Testis (tissue), 3 donors: ENCODE results near the gene ABCC4. TPM values are rescaled to one million over a fixed set of nuclear protein-coding genes. Genes with fewer than 3 reads are reported as not detected.

ENCODE experiments used
- DNase-seq: peaks from one replicate; pipeline ENCODE4 v3.0.0-alpha.2; 2019
- H3K27ac ChIP-seq, 2 donors: fragments of 200-600 bp; sonication (generic); one replicate each; pipeline ENCODE4 v1.5.1; 2019
- H3K27me3 ChIP-seq: fragments of 200-600 bp; sonication (generic); one replicate; pipeline ENCODE4 v1.5.1; 2019
- H3K36me3 ChIP-seq: fragments of 200-600 bp; sonication (generic); one replicate; pipeline ENCODE4 v1.5.1; 2017; ENCODE audit warnings: low read depth; ENCODE audit errors: missing control alignments
- H3K4me1 ChIP-seq: fragments of 200-600 bp; sonication (generic); one replicate; pipeline ENCODE4 v1.5.1; 2019
- H3K4me3 ChIP-seq, 2 donors: fragments of 200-600 bp; sonication (generic); one replicate each; pipeline ENCODE4 v1.5.1; 2017 to 2019
- H3K9me3 ChIP-seq: fragments of 200-600 bp; sonication (generic); one replicate; pipeline ENCODE4 v1.5.1; 2017
- CTCF ChIP-seq, 3 experiments: fragments of 450-650 bp in 2 of 3; fragments of 200-600 bp in 1 of 3; sonication (generic) in 1 of 3; IDR thresholded peaks; one replicate each; pipeline ENCODE4 v1.5.1; 2016 to 2019; ENCODE audit warnings: antibody characterized with exemption in 3 of 3, mild to moderate bottlenecking in 2 of 3, moderate library complexity in 1 of 3
- POLR2A ChIP-seq: fragments of 450-650 bp; IDR thresholded peaks from one replicate; pipeline ENCODE4 v1.6.1; 2017; ENCODE audit warnings: antibody characterized with exemption, mild to moderate bottlenecking, moderate library complexity
- WGBS, 2 donors: methylation state at CpG; one replicate each; pipeline ENCODE4 v1.1.5; 2018; 5-methylcytosine and 5-hydroxymethylcytosine counted together
- intact Hi-C: fragments of 100-400 bp; cut with DNase I; formaldehyde crosslinking; loops from one replicate; pipeline ENCODE4 v1.15.1; 2023; ENCODE audit warnings: low total_unique reads
- polyA plus RNA-seq: library from polyadenylated mRNA; stranded (reverse); fragments of 350-450 nt; fragmentation: Illumina TruSeq; extraction: RNeasy Lipid Tissue Mini Kit (QIAGEN cat#74804); gene quantifications from one replicate; pipeline ENCODE4 v1.2.3, GENCODE V29; 2014; ENCODE audit warnings: low read depth, low replicate concordance; ENCODE audit not compliant: insufficient read depth
- total RNA-seq, 2 donors: library from RNA; depleted of rRNA; stranded (reverse); fragments of >200 nt; gene quantifications; one replicate each; pipeline ENCODE4 v1.2.3, GENCODE V29; 2016

ABCC4 gene
- total and polyA plus RNA-seq, 3 donors from 2014 or later, result 11.0 to 23.5 (median 14.9) TPM

- H3K27me3 ChIP-seq, result no peaks in the 10 kb centered on the region
These were observed 39.3 kb downstream of the ABCC4 start for GRCh38 chr13:95261956-95262355.

GRCh38 chr13:95260031-95260525, 41.2 kb downstream of the ABCC4 start:
- Histone ChIP-seq H3K27me3 (no peaks in the 10 kb centered on the region), H3K4me3 (no peak overlapping the region), H3K4me1 (no peaks in the 10 kb centered on the region), H3K9me3 (no peaks in the 10 kb centered on the region), H3K36me3 (no peaks in the 10 kb centered on the region), H3K27ac (no peak overlapping the region)
- no peak for DNase-seq
- no peak for TF ChIP-seq CTCF (IDR thresholded peaks at IDR 0.05)
- TF ChIP-seq POLR2A, result no peak
- intact Hi-C loops, result no loop called here
- WGBS, 2 donors, result 93 to 97% methylated on average over 7 of the region's 7 CpGs

More at GRCh38 chr13:95261956-95262355, 39.3 kb downstream of the ABCC4 start:
- no peak for TF ChIP-seq POLR2A
- no peaks in the 10 kb centered on the region for H3K9me3 ChIP-seq
- no peak for DNase-seq
- H3K36me3 ChIP-seq, result no peaks in the 10 kb centered on the region
- 77 to 80% methylated on average over 3 of the region's 3 CpGs for WGBS, 2 donors
- intact Hi-C loops, result no loop called here
- H3K4me3 ChIP-seq, result no peak overlapping the region
- no peaks in the 10 kb centered on the region for H3K4me1 ChIP-seq
- H3K27ac ChIP-seq, result no peak overlapping the region

- no peaks in the 10 kb centered on the region for H3K9me3 ChIP-seq
- TF ChIP-seq POLR2A (no peak), CTCF (IDR thresholded peaks at IDR 0.05) (no peak)
- no peaks in the 10 kb centered on the region for H3K36me3 ChIP-seq
- no peaks in the 10 kb centered on the region for H3K4me1 ChIP-seq
- no peak overlapping the region for H3K4me3 ChIP-seq
- H3K27ac ChIP-seq, result no peak overlapping the region
- intact Hi-C loops, result no loop called here
- DNase-seq, result no peak
- no peaks in the 10 kb centered on the region for H3K27me3 ChIP-seq
- 94 to 95% methylated on average over 9 of the region's 9 CpGs for WGBS, 2 donors
These were observed 42.5 kb downstream of the ABCC4 start for GRCh38 chr13:95258619-95259194.

- H3K27ac ChIP-seq, result no peak overlapping the region
- H3K36me3 ChIP-seq, result no peaks in the 10 kb centered on the region
- WGBS, 2 donors, result 89 to 95% methylated on average over 5 of the region's 5 CpGs
- TF ChIP-seq POLR2A, result no peak
- TF ChIP-seq CTCF (IDR thresholded peaks at IDR 0.05), result no peak
- H3K4me3 ChIP-seq, result no peak overlapping the region
- H3K4me1 ChIP-seq, result no peaks in the 10 kb centered on the region
- intact Hi-C loops, result no loop called here
- H3K27me3 ChIP-seq, result no peaks in the 10 kb centered on the region
- no peak for DNase-seq
- no peaks in the 10 kb centered on the region for H3K9me3 ChIP-seq
These were observed 43.2 kb downstream of the ABCC4 start for GRCh38 chr13:95258098-95258497.

- DNase-seq, result no peak
- H3K27ac ChIP-seq, result no peak overlapping the region
- 91 to 96% methylated on average over 7 of the region's 7 CpGs for WGBS, 2 donors
- no peak for TF ChIP-seq POLR2A
- no peaks in the 10 kb centered on the region for H3K9me3 ChIP-seq
- intact Hi-C loops, result no loop called here
- no peaks in the 10 kb centered on the region for H3K4me1 ChIP-seq
- no peaks in the 10 kb centered on the region for H3K36me3 ChIP-seq
- H3K4me3 ChIP-seq, result no peak overlapping the region
- H3K27me3 ChIP-seq, result no peaks in the 10 kb centered on the region
These were observed 45.2 kb downstream of the ABCC4 start for GRCh38 chr13:95256091-95256490.
